AG04450 (cell line): ENCODE results near the gene PRR18. TPM values are rescaled to one million over a fixed set of nuclear protein-coding genes. Genes with fewer than 3 reads are reported as not detected.

ENCODE experiments used
- CTCF ChIA-PET: fragments of 300-600, 350-600 bp; formaldehyde crosslinking; extraction: SDS; loops from one replicate; lab custom pipeline; 2022; ENCODE audit warnings: antibody characterized with exemption, inconsistent platforms; lab: Charles Lee
- POLR2A ChIA-PET: fragments of 350-600 bp; formaldehyde crosslinking; extraction: SDS; loops from one replicate; lab custom pipeline; 2021; ENCODE audit warnings: antibody characterized with exemption, inconsistent platforms; lab: Yijun Ruan, JAX
- DNase-seq: peaks from one replicate; pipeline ENCODE4 v3.0.0-alpha.2; 2011; ENCODE audit warnings: low read depth, low spot score
- H3K27ac ChIP-seq: one replicate; pipeline ENCODE4 v1.5.1; 2012; ENCODE audit warnings: low read depth, low read length, control low read depth
- H3K27me3 ChIP-seq: one replicate; pipeline ENCODE4 v1.6.0; 2012; ENCODE audit warnings: low read length; ENCODE audit not compliant: control insufficient read depth, insufficient read depth
- H3K4me3 ChIP-seq: 2 replicates; pipeline ENCODE4 v1.5.1; 2011; ENCODE audit warnings: mild to moderate bottlenecking, low read depth, low read length, control low read depth
- H3K9me3 ChIP-seq: 2 replicates; pipeline ENCODE4 v1.5.1; 2012; ENCODE audit warnings: low read length; ENCODE audit not compliant: control insufficient read depth, insufficient read depth
- polyA plus RNA-seq: library from polyadenylated mRNA; depleted of rRNA; stranded (reverse); fragments of >200 nt; gene quantifications from 2 replicates; pipeline ENCODE4 v1.2.3, GENCODE V29; 2011
- TF ChIP-seq, protein P1 (sequence below): IDR thresholded peaks from 2 replicates; pipeline ENCODE4 v1.5.1; 2011; ENCODE audit warnings: low read depth, low read length, control low read depth, inconsistent platforms

PRR18 gene
- polyA plus RNA-seq, 1 experiment, result not detected

- Histone ChIP-seq H3K9me3 (no peaks in the 10 kb centered on the region), H3K4me3 (no peak overlapping the region), H3K27ac (no peak overlapping the region), H3K27me3 (peaks cover 13% of the 10 kb centered on the region)
- DNase-seq, result no peak
- POLR2A ChIA-PET, result no interaction called here
- TF ChIP-seq, protein P1, sequence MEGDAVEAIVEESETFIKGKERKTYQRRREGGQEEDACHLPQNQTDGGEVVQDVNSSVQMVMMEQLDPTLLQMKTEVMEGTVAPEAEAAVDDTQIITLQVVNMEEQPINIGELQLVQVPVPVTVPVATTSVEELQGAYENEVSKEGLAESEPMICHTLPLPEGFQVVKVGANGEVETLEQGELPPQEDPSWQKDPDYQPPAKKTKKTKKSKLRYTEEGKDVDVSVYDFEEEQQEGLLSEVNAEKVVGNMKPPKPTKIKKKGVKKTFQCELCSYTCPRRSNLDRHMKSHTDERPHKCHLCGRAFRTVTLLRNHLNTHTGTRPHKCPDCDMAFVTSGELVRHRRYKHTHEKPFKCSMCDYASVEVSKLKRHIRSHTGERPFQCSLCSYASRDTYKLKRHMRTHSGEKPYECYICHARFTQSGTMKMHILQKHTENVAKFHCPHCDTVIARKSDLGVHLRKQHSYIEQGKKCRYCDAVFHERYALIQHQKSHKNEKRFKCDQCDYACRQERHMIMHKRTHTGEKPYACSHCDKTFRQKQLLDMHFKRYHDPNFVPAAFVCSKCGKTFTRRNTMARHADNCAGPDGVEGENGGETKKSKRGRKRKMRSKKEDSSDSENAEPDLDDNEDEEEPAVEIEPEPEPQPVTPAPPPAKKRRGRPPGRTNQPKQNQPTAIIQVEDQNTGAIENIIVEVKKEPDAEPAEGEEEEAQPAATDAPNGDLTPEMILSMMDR, result no peak
- CTCF ChIA-PET, result interaction anchor here (0.7 to 2.3 kb wide), 3 partner anchors 8 to 117 kb away, joined by 3 to 12 read pairs (median 5); no protein-coding TSS in a partner anchor
Measured at GRCh38 chr6:166284640-166285039, 23.6 kb downstream of the PRR18 start.

DNA sequence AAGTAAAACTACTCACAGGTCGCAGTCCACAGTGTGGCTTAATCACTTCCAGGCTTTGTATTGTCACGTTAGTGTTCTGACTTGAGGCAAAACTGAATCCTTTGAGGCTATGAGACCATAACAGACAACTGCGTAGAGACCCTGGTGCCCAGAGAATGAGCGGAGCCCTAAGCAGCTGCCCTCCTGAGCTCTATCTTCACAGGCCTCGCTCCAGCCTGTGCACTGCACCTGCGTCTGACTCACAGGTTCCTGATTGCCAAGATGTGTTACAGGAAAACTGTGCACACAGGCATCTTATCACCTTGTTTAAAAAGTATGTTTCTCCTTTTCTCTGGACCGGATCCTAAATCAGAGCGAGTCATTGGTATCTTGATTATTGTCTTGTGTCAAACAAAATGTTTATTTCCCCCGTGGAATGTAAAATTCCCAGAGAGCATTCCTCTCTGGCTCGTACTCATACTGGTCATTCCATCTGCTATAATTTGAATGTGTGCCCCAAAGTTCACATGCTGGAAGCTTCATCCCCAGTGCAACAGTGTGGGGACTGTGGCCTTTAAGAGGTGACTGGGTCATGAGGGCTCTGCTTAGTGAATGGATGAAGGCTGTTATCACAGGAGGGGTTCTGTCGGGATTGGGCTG lies 25.7 kb downstream of the PRR18 start:
- Histone ChIP-seq H3K27me3 (peaks cover 13% of the 10 kb centered on the region), H3K27ac (no peak overlapping the region), H3K9me3 (no peaks in the 10 kb centered on the region), H3K4me3 (no peak overlapping the region)
- TF ChIP-seq, protein P1, result no peak
- DNase-seq, result no peak
- ChIA-PET POLR2A (no interaction called here), CTCF (interaction anchor here (1.1 to 3.2 kb wide), 2 partner anchors 31 to 118 kb away, joined by 3 to 24 read pairs; no protein-coding TSS in a partner anchor)

DNA sequence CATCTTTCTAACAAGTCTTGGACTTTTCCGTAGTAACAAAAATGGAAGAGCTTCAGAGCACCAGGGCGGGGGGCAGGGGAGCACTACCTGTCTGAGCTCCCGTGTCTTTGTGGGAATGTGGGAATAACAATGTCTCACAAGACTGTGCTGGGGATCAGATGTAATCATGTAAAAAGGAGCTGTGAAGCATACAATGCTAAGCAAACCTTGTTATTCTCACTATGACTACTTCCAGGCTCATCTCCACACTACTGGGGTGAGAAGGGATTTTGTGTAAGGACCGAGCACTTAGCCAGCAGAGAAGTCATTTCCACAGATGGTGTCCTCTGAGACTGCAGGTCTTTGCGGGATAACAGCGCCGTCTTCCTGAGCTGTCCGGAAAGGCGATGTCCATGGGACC lies 27.1 kb downstream of the PRR18 start:
- no peak for DNase-seq
- Histone ChIP-seq H3K27ac (no peak overlapping the region), H3K4me3 (no peak overlapping the region), H3K27me3 (peaks cover 13% of the 10 kb centered on the region), H3K9me3 (no peaks in the 10 kb centered on the region)
- TF ChIP-seq, protein P1, result no peak
- ChIA-PET POLR2A (no interaction called here), CTCF (interaction anchor here (0.7 to 3.2 kb wide), 2 partner anchors 84 to 120 kb away, joined by 3 to 24 read pairs; no protein-coding TSS in a partner anchor)

GRCh38 chr6:166279393-166279679 lies 28.9 kb downstream of the PRR18 start:
- POLR2A ChIA-PET, result no interaction called here

More at GRCh38 chr6:166279393-166279679, 28.9 kb downstream of the PRR18 start:
- Histone ChIP-seq H3K27me3 (peaks cover 8% of the 10 kb centered on the region), H3K27ac (no peak overlapping the region), H3K9me3 (no peaks in the 10 kb centered on the region; the same call in 1 of the 2 replicates), H3K4me3 (no peak overlapping the region)
- CTCF ChIA-PET, result interaction anchor here (0.7 to 3.2 kb wide), 3 partner anchors 34 to 732 kb away, joined by 3 to 24 read pairs (median 3); no protein-coding TSS in a partner anchor
- DNase-seq, result no peak
- TF ChIP-seq, protein P1, result no peak
